ENCODE data around the gene COG6.

GRCh38 chr13:39777021-39777420 lies 121.6 kb downstream of the COG6 start:
- no peak for TF ChIP-seq ZNF384 (IDR thresholded peaks at IDR 0.05)
- no peak for TF ChIP-seq ELF4 (IDR thresholded peaks at IDR 0.05)
